GM12892 (cell line): ENCODE results near the gene SRRT.

Source experiments
- DNase-seq: peaks from one replicate; pipeline ENCODE4 v3.0.0; 2011; ENCODE audit not compliant: insufficient read length
- FAIRE-seq: peaks from 2 replicates; lab custom pipeline; 2011; peaks lifted over from hg19 to GRCh38; lab: Jason Lieb, UNC
- POLR2A ChIP-seq: IDR thresholded peaks from 2 replicates; pipeline ENCODE4 v1.6.1; 2011; ENCODE audit warnings: low read depth, low read length, control low read depth
- POLR2AphosphoS5 ChIP-seq: IDR thresholded peaks from 2 replicates; pipeline ENCODE4 v1.6.1; 2011; ENCODE audit warnings: low read depth, low read length, control low read depth
- TAF1 ChIP-seq: IDR thresholded peaks from 2 replicates; pipeline ENCODE4 v1.6.1; 2011; ENCODE audit warnings: low read depth, mild to moderate bottlenecking, control low read depth, low read length, borderline replicate concordance

SRRT gene

GRCh38 chr7:100856871-100857282 lies 18.0 kb upstream of the SRRT start:
- FAIRE-seq (no peak), DNase-seq (no peak)
- no peak for TF ChIP-seq TAF1
- no peak for TF ChIP-seq POLR2A
- no peak for TF ChIP-seq POLR2AphosphoS5

- FAIRE-seq = no peak
- no peak for DNase-seq
- TF ChIP-seq POLR2AphosphoS5 = no peak
- TF ChIP-seq POLR2A = no peak
- TF ChIP-seq TAF1 = no peak
These were observed 15.0 kb upstream of the SRRT start for GRCh38 chr7:100859856-100860255.

GRCh38 chr7:100860702-100861615 lies 13.9 kb upstream of the SRRT start:
- DNase-seq (no peak), FAIRE-seq (no peak)
- TF ChIP-seq TAF1 (no peak), POLR2A (no peak), POLR2AphosphoS5 (no peak)

GRCh38 chr7:100861616-100861985 lies 13.3 kb upstream of the SRRT start:
- FAIRE-seq (no peak), DNase-seq (no peak)
- TF ChIP-seq POLR2A (no peak), TAF1 (no peak), POLR2AphosphoS5 (no peak)

- FAIRE-seq (no peak), DNase-seq (no peak)
- TF ChIP-seq POLR2AphosphoS5 (no peak), TAF1 (no peak), POLR2A (no peak)
These were observed 11.4 kb upstream of the SRRT start for GRCh38 chr7:100863406-100863950.

GRCh38 chr7:100864263-100864845 lies 10.5 kb upstream of the SRRT start:
- FAIRE-seq = no peak
- TF ChIP-seq POLR2AphosphoS5 (no peak), TAF1 (no peak), POLR2A (no peak)
- no peak for DNase-seq

- TF ChIP-seq POLR2A (no peak), POLR2AphosphoS5 (no peak), TAF1 (no peak)
- no peak for FAIRE-seq
- DNase-seq = no peak
These were observed 9.5 kb upstream of the SRRT start for GRCh38 chr7:100865372-100865911.

- FAIRE-seq (no peak), DNase-seq (no peak)
- TF ChIP-seq POLR2A (no peak), POLR2AphosphoS5 (no peak), TAF1 (no peak)
These were observed 8.8 kb upstream of the SRRT start for GRCh38 chr7:100865938-100866728.

GRCh38 chr7:100866729-100867039 lies 8.2 kb upstream of the SRRT start:
- FAIRE-seq = no peak
- DNase-seq = no peak
- TF ChIP-seq POLR2A (no peak), POLR2AphosphoS5 (no peak), TAF1 (no peak)

- peak; percentile 79 for DNase-seq
These were observed 7.7 kb upstream of the SRRT start, which contains the start of gene TRIP6 for GRCh38 chr7:100867040-100867775. Gene TRIP6, plus strand, starts transcription at chr7:100867387. Its CDS starts 111 bp downstream, at chr7:100867498.

More at GRCh38 chr7:100867040-100867775, 7.7 kb upstream of the SRRT start, which contains the start of gene TRIP6:
- FAIRE-seq = peak; percentile 78
- TF ChIP-seq POLR2A (peak; percentile 57), TAF1 (peak; percentile 49; the same call in 1 of the 2 replicates), POLR2AphosphoS5 (peak; percentile 64; the same call in 1 of the 2 replicates)
